Measurements from ENCODE around the gene HENMT1. TPM values are rescaled to one million over a fixed set of nuclear protein-coding genes. Genes with fewer than 3 reads are reported as not detected.

HENMT1 gene
- total and polyA plus RNA-seq, 9 of the 15 experiments (the other 6 are each of a cell fraction or from before 2014, with no cell fraction given), result not detected

GRCh38 chr1:108669679-108670078 lies 8.8 kb upstream of the HENMT1 start:
- Histone ChIP-seq H3K9ac (ENCODE audit: insufficient read depth in 1 of 2, low read depth in 2 of 2, low read length in 2 of 2) (no peak overlapping the region), H3K4me2 (ENCODE audit: insufficient read depth, low read length) (no peak overlapping the region), H2AFZ (ENCODE audit: low read depth, low read length) (0 out of 2 replicates have a peak overlapping the region, but pooled peaks have one; percentile 2), H3K36me3 (ENCODE audit: control insufficient read depth, insufficient read depth, low read length) (no peaks in the 10 kb centered on the region), H3K9me3 (replicated peaks; ENCODE audit: control insufficient read depth, insufficient read depth, low read depth, low read length) (no peaks in the 10 kb centered on the region), H3K27me3 (ENCODE audit: control insufficient read depth in 2 of 2, insufficient read depth in 2 of 2, low read length in 2 of 2) (no peaks in the 10 kb centered on the region), H4K20me1 (replicated peaks; ENCODE audit: control insufficient read depth, insufficient read depth, low read length) (no peaks in the 10 kb centered on the region), H3K4me3 (no peak overlapping the region), H3K27ac (ENCODE audit: extremely low read depth, low read depth, low read length) (no peak overlapping the region), H3K79me2 (ENCODE audit: control insufficient read depth, insufficient read depth, low read length) (no peaks in the 10 kb centered on the region), H3K9me1 (ENCODE audit: control insufficient read depth, insufficient read depth, low read length) (no peaks in the 10 kb centered on the region), H3K4me1 (replicated peaks in 1 of 2; ENCODE audit: control insufficient read depth in 2 of 2, insufficient read depth in 2 of 2, low read length in 2 of 2) (no peaks in the 10 kb centered on the region)
- FAIRE-seq, result no peak
- no peak for ATAC-seq
- CTCF ChIA-PET (ENCODE audit: low intra/inter-chr PET ratio), result no interaction called here
- DNase-seq (ENCODE audit: extremely low read depth in 1 of 4, low spot score in 3 of 4), result no peak
- TF ChIP-seq POLR2AphosphoS5 (IDR thresholded peaks at IDR 0.05; ENCODE audit: control insufficient read depth, insufficient read depth, low read depth, low read length) (no peak), PRDM10 (IDR thresholded peaks at IDR 0.05; ENCODE audit: partially characterized antibody) (peak; percentile 71)
- in situ Hi-C loops (cut with MboI), result no loop called here
- intact Hi-C loops (cut with micrococcal nuclease), result no loop called here
- POLR2A ChIA-PET, result interaction anchor here (1.7 kb wide), 1 partner anchor 109 kb away, joined by 4 read pairs; the partner anchor contains the start of gene EEIG2
- BruUV-seq (replicated peaks), result no TSS peak
- WGBS (ENCODE audit: insufficient coverage, low coverage, missing lambda C conversion rate), result 23% methylated on average over 7 of the region's 7 CpGs
